Uterus (tissue), 4 donors: ENCODE data around the gene RANBP3. TPM values are rescaled to one million over a fixed set of nuclear protein-coding genes. Genes with fewer than 3 reads are reported as not detected.

ENCODE experiments used
- DNase-seq, 2 donors: peaks; one replicate each; pipeline ENCODE4 v3.0.0-alpha.2; 2019 to 2020
- H3K27ac ChIP-seq, 2 donors: fragments of 200-600 bp; sonication (generic); 1 replicate in 1 of 2; 2 replicates in 1 of 2; pipeline ENCODE4 v1.5.1; 2016 to 2018
- H3K27me3 ChIP-seq, 2 donors: fragments of 200-600 bp; sonication (generic); one replicate each; pipeline ENCODE4 v1.5.1; 2018 to 2019; ENCODE audit warnings: control low read depth in 1 of 2
- H3K36me3 ChIP-seq, 2 donors: fragments of 200-600 bp; sonication (generic); one replicate each; pipeline ENCODE4 v1.5.1; 2019; ENCODE audit warnings: control low read depth in 1 of 2
- H3K4me1 ChIP-seq, 2 donors: fragments of 200-600 bp; sonication (generic); one replicate each; pipeline ENCODE4 v1.5.1; 2018 to 2019; ENCODE audit warnings: control low read depth in 1 of 2
- H3K4me3 ChIP-seq, 2 donors: fragments of 200-600 bp; sonication (generic); 1 replicate in 1 of 2; 2 replicates in 1 of 2; pipeline ENCODE4 v1.5.1; 2018 to 2019; ENCODE audit warnings: mild to moderate bottlenecking in 1 of 2
- H3K9me3 ChIP-seq, 2 donors: fragments of 200-600 bp; sonication (generic); one replicate each; pipeline ENCODE4 v1.5.1; 2019; ENCODE audit warnings: control low read depth in 1 of 2
- CTCF ChIP-seq, 4 experiments: fragments of 200-600 bp in 2 of 4; fragments of 450-650 bp in 2 of 4; sonication (generic) in 2 of 4; IDR thresholded peaks; one replicate each; pipeline ENCODE4 v1.5.1; 2016 to 2019; ENCODE audit warnings: antibody characterized with exemption in 4 of 4, mild to moderate bottlenecking in 2 of 4, moderate library complexity in 1 of 4
- POLR2A ChIP-seq, 2 donors: fragments of 450-650 bp; IDR thresholded peaks; one replicate each; pipeline ENCODE4 v1.6.1; 2016; ENCODE audit warnings: antibody characterized with exemption in 2 of 2, mild to moderate bottlenecking in 1 of 2, moderate library complexity in 1 of 2
- intact Hi-C: fragments of 100-400 bp; cut with DNase I; formaldehyde crosslinking; loops from one replicate; pipeline ENCODE4 v1.15.1; 2023; ENCODE audit warnings: low total_unique reads
- total RNA-seq, 4 donors: library from RNA; depleted of rRNA in 3 of 4; stranded (reverse); fragments of >200 nt in 3 of 4; gene quantifications; one replicate each; pipeline versions ENCODE4 v1.1.0 to v1.2.4, GENCODE V29; 2014 to 2023
- donor health status: DM: yes; HTN: yes; CAD: no.

The RANBP3 gene
- total RNA-seq, 4 donors from 2014 or later: 40.9 to 98.1 (median 48.5) TPM

- no peak for TF ChIP-seq CTCF (IDR thresholded peaks at IDR 0.05)
- no peak for TF ChIP-seq POLR2A (IDR thresholded peaks at IDR 0.05)
- H3K4me1 ChIP-seq: peaks cover 3 to 13% of the 10 kb centered on the region in 2 donors
- DNase-seq: no peak
- intact Hi-C loops: no loop called here
- no peaks in the 10 kb centered on the region for H3K27me3 ChIP-seq
- H3K4me3 ChIP-seq: no peak overlapping the region
- peak overlapping the region; percentile 66 to 79 for H3K27ac ChIP-seq
- H3K36me3 ChIP-seq: no peaks in the 10 kb centered on the region
- H3K9me3 ChIP-seq: no peaks in the 10 kb centered on the region
Measured at GRCh38 chr19:5927441-5927821, 50.5 kb downstream of the RANBP3 start.

GRCh38 chr19:5926641-5927440, 51.1 kb downstream of the RANBP3 start:
- H3K4me1 ChIP-seq: peaks cover 3 to 13% of the 10 kb centered on the region in 2 donors

DNA sequence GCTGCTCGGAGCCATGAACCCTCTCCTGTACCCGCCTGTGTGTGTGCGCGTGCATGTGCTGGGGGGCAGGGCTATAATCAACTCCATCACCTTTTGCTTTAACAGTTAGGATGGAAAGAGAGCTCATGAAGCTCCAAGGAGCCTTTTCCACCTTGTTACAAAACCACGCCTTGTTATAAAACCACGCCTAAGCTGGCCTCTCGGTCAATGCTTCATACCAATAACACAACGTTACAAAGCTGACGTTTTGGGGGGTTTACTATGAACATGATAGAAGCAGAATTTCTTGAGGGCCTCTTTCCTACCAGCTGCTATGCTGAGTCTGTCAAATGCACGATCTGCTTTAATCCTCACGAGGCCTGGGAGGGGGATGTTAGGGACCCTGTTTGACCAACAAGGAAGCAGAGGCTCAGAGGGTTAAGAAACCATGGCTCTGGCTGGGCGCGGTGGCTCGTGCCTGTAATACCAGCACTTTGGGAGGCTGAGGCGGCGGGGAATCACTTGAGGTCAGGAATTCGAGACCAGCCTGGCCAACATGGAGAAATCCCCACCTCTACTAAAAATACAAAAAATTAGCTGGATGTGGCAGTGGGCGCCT, 52.0 kb downstream of the RANBP3 start:
- no peaks in the 10 kb centered on the region for H3K36me3 ChIP-seq
- peaks cover 3 to 13% of the 10 kb centered on the region in 2 donors for H3K4me1 ChIP-seq
- intact Hi-C loops: no loop called here
- H3K27ac ChIP-seq: peak overlapping the region; percentile 57 to 79
- TF ChIP-seq CTCF (IDR thresholded peaks at IDR 0.05) (no peak), POLR2A (IDR thresholded peaks at IDR 0.05) (no peak)
- DNase-seq: no peak
- H3K4me3 ChIP-seq: no peak overlapping the region
- H3K9me3 ChIP-seq: no peaks in the 10 kb centered on the region
- no peaks in the 10 kb centered on the region for H3K27me3 ChIP-seq

More at GRCh38 chr19:5926641-5927440, 51.1 kb downstream of the RANBP3 start:
- H3K27me3 ChIP-seq: no peaks in the 10 kb centered on the region
- H3K4me3 ChIP-seq: no peak overlapping the region
- H3K27ac ChIP-seq: peak overlapping the region; percentile 66 to 79
- intact Hi-C loops: no loop called here
- DNase-seq: peak; percentile 81
- no peak for TF ChIP-seq POLR2A (IDR thresholded peaks at IDR 0.05)
- no peak for TF ChIP-seq CTCF (IDR thresholded peaks at IDR 0.05)
- no peaks in the 10 kb centered on the region for H3K36me3 ChIP-seq
- H3K9me3 ChIP-seq: no peaks in the 10 kb centered on the region

GRCh38 chr19:5923356-5923755, 54.6 kb downstream of the RANBP3 start:
- intact Hi-C loops: no loop called here
- TF ChIP-seq CTCF (IDR thresholded peaks at IDR 0.05) (no peak), POLR2A (IDR thresholded peaks at IDR 0.05) (no peak)
- no peak for DNase-seq
- Histone ChIP-seq H3K9me3 (no peaks in the 10 kb centered on the region), H3K27me3 (no peaks in the 10 kb centered on the region), H3K4me3 (no peak overlapping the region), H3K36me3 (no peaks in the 10 kb centered on the region), H3K4me1 (peaks cover 3 to 13% of the 10 kb centered on the region in 2 donors), H3K27ac (no peak overlapping the region)

DNA sequence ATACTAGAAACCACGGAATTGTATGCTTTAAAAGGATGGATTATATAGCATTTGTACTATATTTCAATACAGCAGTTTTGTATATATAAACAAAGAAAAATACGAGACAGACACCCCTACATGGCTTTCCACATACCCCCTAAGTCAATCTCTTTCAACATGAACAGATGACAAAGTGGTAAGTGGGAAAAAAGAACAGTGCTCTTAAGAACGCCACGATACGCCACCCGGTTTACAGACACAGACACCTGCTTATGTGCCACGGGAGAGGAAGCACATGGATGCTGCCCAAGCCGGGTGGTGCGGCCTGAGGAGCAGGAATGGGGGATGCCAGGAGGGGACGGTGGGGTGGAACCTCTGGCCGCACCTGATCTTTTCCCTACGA, 55.8 kb downstream of the RANBP3 start:
- H3K4me1 ChIP-seq: peaks cover 0 to 7% of the 10 kb centered on the region in 2 donors
- H3K27ac ChIP-seq: no peak overlapping the region
- H3K27me3 ChIP-seq: no peaks in the 10 kb centered on the region
- H3K4me3 ChIP-seq: no peak overlapping the region
- no peaks in the 10 kb centered on the region for H3K36me3 ChIP-seq
- DNase-seq: no peak
- H3K9me3 ChIP-seq: no peaks in the 10 kb centered on the region
- TF ChIP-seq POLR2A (IDR thresholded peaks at IDR 0.05) (no peak), CTCF (IDR thresholded peaks at IDR 0.05) (no peak)
- intact Hi-C loops: no loop called here
